Measurements from ENCODE around the gene PRKAG2.
"Not testable (repeated sequence)": the region's sequence is repeated elsewhere in the genome, so short reads cannot be mapped to it uniquely, and the experiment has no call there.

The PRKAG2 gene

GRCh38 chr7:151876899-151877777 is at the start of gene PRKAG2:
PRKAG2 (minus strand) TSS chr7:151877115; CDS start chr7:151876620, 495 bp downstream.
- DNase-seq, result peak; percentile 45 to 68 (median 54)

GRCh38 chr7:151926336-151926712 is 49.4 kb upstream of the PRKAG2 start:
- DNase-seq, result no peak

- no peak for DNase-seq
Observed at GRCh38 chr7:151925446-151926335, 48.8 kb upstream of the PRKAG2 start.

GRCh38 chr7:151924508-151924907 is 47.6 kb upstream of the PRKAG2 start:
- DNase-seq, result no peak

GRCh38 chr7:151924001-151924400 is 47.1 kb upstream of the PRKAG2 start:
- DNase-seq, result no peak

GRCh38 chr7:151923097-151923876 is 46.4 kb upstream of the PRKAG2 start:
- no peak for DNase-seq

- no peak for DNase-seq
Observed at GRCh38 chr7:151921451-151921850, 44.5 kb upstream of the PRKAG2 start.

- DNase-seq, result no peak
Observed at GRCh38 chr7:151920488-151920887, 43.6 kb upstream of the PRKAG2 start.

GRCh38 chr7:151919595-151919994 is 42.7 kb upstream of the PRKAG2 start:
- DNase-seq, result no peak

- no peak for DNase-seq
Observed at GRCh38 chr7:151918510-151918843, 41.6 kb upstream of the PRKAG2 start.

- no peak for DNase-seq
Observed at GRCh38 chr7:151917791-151918509, 41.0 kb upstream of the PRKAG2 start.

- DNase-seq, result no peak
Observed at GRCh38 chr7:151914051-151914450, 37.1 kb upstream of the PRKAG2 start.

- DNase-seq, result not testable (repeated sequence)
Observed at GRCh38 chr7:151910655-151911054, 33.7 kb upstream of the PRKAG2 start.

GRCh38 chr7:151907115-151907514 is 30.2 kb upstream of the PRKAG2 start:
- not testable (repeated sequence) for DNase-seq

- no peak for DNase-seq
Observed at GRCh38 chr7:151905766-151906165, 28.9 kb upstream of the PRKAG2 start.

- no peak for DNase-seq
Observed at GRCh38 chr7:151905353-151905752, 28.4 kb upstream of the PRKAG2 start.

GRCh38 chr7:151904270-151904669 is 27.4 kb upstream of the PRKAG2 start:
- no peak for DNase-seq

- no peak for DNase-seq
Observed at GRCh38 chr7:151903249-151904032, 26.5 kb upstream of the PRKAG2 start.

GRCh38 chr7:151902311-151902710 is 25.4 kb upstream of the PRKAG2 start:
- DNase-seq, result no peak

- no peak for DNase-seq
Observed at GRCh38 chr7:151901828-151902227, 24.9 kb upstream of the PRKAG2 start.

- no peak for DNase-seq
Observed at GRCh38 chr7:151900986-151901621, 24.2 kb upstream of the PRKAG2 start.

All from activated CD4-positive, CD25-positive, alpha-beta regulatory T cell (primary cell).